CD4-positive, alpha-beta memory T cell (primary cell): ENCODE measurements around the gene TBC1D2B. TPM values are rescaled to one million over a fixed set of nuclear protein-coding genes. Genes with fewer than 3 reads are reported as not detected.

Experiments used
- CTCF ChIA-PET: fragments of 350-600 bp; sonication (Branson Sonifier 250); formaldehyde crosslinking; loops from one replicate; lab custom pipeline; 2021; ENCODE audit warnings: inconsistent platforms; ENCODE audit not compliant: partially characterized antibody; lab: Charles Lee
- POLR2A ChIA-PET: fragments of 350-600 bp; sonication (Branson Sonifier 250); formaldehyde crosslinking; loops from one replicate; lab custom pipeline; 2021; ENCODE audit not compliant: partially characterized antibody; lab: Charles Lee
- DNase-seq, 5 donors: peaks; one replicate each; pipeline versions ENCODE4 v3.0.0 to v3.0.0-alpha.2; 2020 to 2022; ENCODE audit warnings: mixed read lengths in 1 of 5
- H3K27ac ChIP-seq: one replicate; pipeline ENCODE4 v1.7.0; 2013; ENCODE audit warnings: low read depth, low read length
- H3K27me3 ChIP-seq: 2 replicates; pipeline ENCODE4 v1.7.0; 2013; ENCODE audit warnings: mild to moderate bottlenecking, low read length, moderate library complexity; ENCODE audit not compliant: insufficient read depth
- H3K36me3 ChIP-seq: 2 replicates; pipeline ENCODE4 v1.7.0; 2013; ENCODE audit warnings: mild to moderate bottlenecking, low read length, moderate library complexity; ENCODE audit not compliant: insufficient read depth
- H3K4me1 ChIP-seq: 2 replicates; pipeline ENCODE4 v1.7.0; 2013; ENCODE audit warnings: mild to moderate bottlenecking, low read length, moderate library complexity; ENCODE audit not compliant: insufficient read depth
- H3K4me3 ChIP-seq, 2 donors: one replicate each; pipeline ENCODE4 v1.7.0; 2013; ENCODE audit warnings: low read length in 2 of 2, mild to moderate bottlenecking in 1 of 2
- H3K9me3 ChIP-seq, 2 donors: one replicate each; pipeline ENCODE4 v1.7.0; 2013; ENCODE audit warnings: low read length in 2 of 2, control low read depth in 1 of 2; ENCODE audit not compliant: control insufficient read depth in 1 of 2
- H3K27ac Mint-ChIP-seq, 7 donors: one replicate each; pipeline ENCODE4 v1.8.0; 2020 to 2021; ENCODE audit warnings: mixed read lengths in 7 of 7, mild to moderate bottlenecking in 6 of 7, inconsistent platforms in 3 of 7, moderate library complexity in 3 of 7
- H3K27me3 Mint-ChIP-seq, 2 donors: one replicate each; pipeline ENCODE4 v1.8.0; 2020 to 2021; ENCODE audit warnings: mixed read lengths in 2 of 2
- H3K36me3 Mint-ChIP-seq, 2 donors: one replicate each; pipeline ENCODE4 v1.8.0; 2020 to 2021; ENCODE audit warnings: mixed read lengths in 2 of 2, inconsistent platforms in 1 of 2, mild to moderate bottlenecking in 1 of 2
- H3K4me1 Mint-ChIP-seq, 4 donors: one replicate each; pipeline ENCODE4 v1.8.0; 2020 to 2021; ENCODE audit warnings: mixed read lengths in 4 of 4, mild to moderate bottlenecking in 1 of 4
- H3K4me3 Mint-ChIP-seq, 8 donors: one replicate each; pipeline ENCODE4 v1.8.0; 2020 to 2021; ENCODE audit warnings: mixed read lengths in 8 of 8, mild to moderate bottlenecking in 7 of 8, moderate library complexity in 6 of 8, inconsistent platforms in 3 of 8
- H3K9me3 Mint-ChIP-seq, 8 donors: one replicate each; pipeline ENCODE4 v1.8.0; 2020 to 2021; ENCODE audit warnings: mixed read lengths in 8 of 8, mild to moderate bottlenecking in 5 of 8, inconsistent platforms in 3 of 8, moderate library complexity in 1 of 8
- intact Hi-C: fragments of 100-400 bp; cut with micrococcal nuclease; formaldehyde crosslinking; loops from one replicate; pipeline ENCODE4 v1.15.1; 2023
- polyA plus RNA-seq, 2 donors: library from polyadenylated mRNA; unstranded; fragments of 300-500 nt; fragmentation: Illumina TruSeq; gene quantifications; one replicate each; pipeline ENCODE4 v1.2.3, GENCODE V29; 2021
- total RNA-seq, 2 experiments: library from RNA; stranded (reverse); gene quantifications; one replicate each; pipeline ENCODE4 v1.2.3, GENCODE V29; 2021

Gene TBC1D2B
- total and polyA plus RNA-seq, 4 experiments from 2014 or later, result 5.6 to 114 (median 66.8) TPM

DNA sequence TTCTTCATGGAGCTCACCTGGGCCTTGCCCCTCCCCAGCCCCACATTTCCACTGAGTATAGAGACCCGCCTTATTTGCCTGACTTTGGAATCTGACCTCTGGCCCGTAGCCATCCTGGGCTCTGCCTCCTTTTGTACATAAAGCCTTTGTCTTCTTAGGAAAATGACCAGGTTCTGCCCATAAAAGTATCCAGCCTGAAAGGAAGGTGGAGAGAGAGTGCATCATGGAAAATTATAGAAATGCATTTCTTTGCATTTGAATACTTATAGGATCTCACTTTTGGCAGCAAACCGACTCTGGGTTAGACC is 11.2 kb upstream of the TBC1D2B start:
- no peaks in the 10 kb centered on the region for H3K36me3 ChIP-seq
- intact Hi-C loops, result no loop called here
- H3K27ac ChIP-seq, result no peak overlapping the region
- POLR2A ChIA-PET, result interaction anchor here (0.8 kb wide), 1 partner anchor 15 kb away, joined by 4 read pairs; no protein-coding TSS in a partner anchor
- Mint-ChIP-seq H3K27me3 (no peaks in the 10 kb centered on the region), H3K4me1 (no peaks in the 10 kb centered on the region), H3K27ac (no peak overlapping the region), H3K36me3 (no peaks in the 10 kb centered on the region), H3K4me3 (no peak overlapping the region), H3K9me3 (no peaks in the 10 kb centered on the region)
- no peak overlapping the region for H3K4me3 ChIP-seq
- H3K27me3 ChIP-seq, result no peaks in the 10 kb centered on the region
- CTCF ChIA-PET, result interaction anchor here (0.8 kb wide), 1 partner anchor 124 kb away, joined by 3 read pairs; no protein-coding TSS in a partner anchor
- DNase-seq, result no peak
- H3K9me3 ChIP-seq, result no peaks in the 10 kb centered on the region
- H3K4me1 ChIP-seq, result no peaks in the 10 kb centered on the region

DNA sequence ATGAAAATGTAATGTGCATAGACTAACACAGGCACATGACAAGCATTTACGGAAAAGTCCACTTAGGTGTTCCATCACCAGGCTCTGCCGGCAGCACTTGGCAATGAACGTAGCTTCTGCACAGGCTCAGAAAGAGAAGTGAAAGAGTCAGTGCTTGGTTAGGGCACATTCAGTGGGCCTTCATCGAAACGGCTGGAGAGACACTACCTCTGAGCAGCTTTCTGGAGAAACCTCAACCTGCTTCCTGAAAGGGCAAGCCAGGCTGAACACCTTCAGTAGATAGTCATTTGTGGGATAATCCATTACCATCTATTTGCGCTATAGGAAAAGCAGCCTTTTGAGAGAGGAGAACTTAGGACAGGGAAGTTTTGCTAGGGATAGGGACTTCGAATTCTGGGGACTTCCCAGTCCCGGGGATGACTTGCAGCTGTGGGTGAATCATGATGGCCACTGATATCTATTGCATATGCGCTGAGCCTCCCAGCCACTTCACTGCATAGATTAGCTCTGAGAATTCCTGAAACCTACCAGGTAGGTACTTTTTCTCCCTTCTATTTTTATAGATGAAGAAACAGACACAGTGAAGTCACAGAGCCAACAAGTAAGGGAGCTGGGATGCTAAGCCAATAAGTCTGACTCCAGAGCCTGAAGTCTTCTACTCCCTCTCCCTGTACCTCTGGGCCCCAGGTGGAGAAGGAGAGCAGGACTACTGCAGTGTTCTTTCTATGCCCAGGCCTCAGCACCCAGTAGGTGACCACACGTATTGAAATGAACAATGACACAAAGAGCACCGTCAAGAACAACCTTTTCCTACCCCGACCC is 10.7 kb upstream of the TBC1D2B start:
- Mint-ChIP-seq H3K9me3 (no peaks in the 10 kb centered on the region), H3K27ac (no peak overlapping the region), H3K4me3 (no peak overlapping the region), H3K36me3 (no peaks in the 10 kb centered on the region), H3K4me1 (no peaks in the 10 kb centered on the region), H3K27me3 (no peaks in the 10 kb centered on the region)
- H3K9me3 ChIP-seq, result no peaks in the 10 kb centered on the region
- H3K36me3 ChIP-seq, result no peaks in the 10 kb centered on the region
- ChIA-PET POLR2A (interaction anchor here (0.8 kb wide), 1 partner anchor 15 kb away, joined by 4 read pairs; no protein-coding TSS in a partner anchor), CTCF (interaction anchor here (0.8 kb wide), 1 partner anchor 123 kb away, joined by 3 read pairs; no protein-coding TSS in a partner anchor)
- no peaks in the 10 kb centered on the region for H3K4me1 ChIP-seq
- no peak overlapping the region for H3K4me3 ChIP-seq
- no peak for DNase-seq
- no peaks in the 10 kb centered on the region for H3K27me3 ChIP-seq
- intact Hi-C loops, result no loop called here
- H3K27ac ChIP-seq, result no peak overlapping the region

DNA sequence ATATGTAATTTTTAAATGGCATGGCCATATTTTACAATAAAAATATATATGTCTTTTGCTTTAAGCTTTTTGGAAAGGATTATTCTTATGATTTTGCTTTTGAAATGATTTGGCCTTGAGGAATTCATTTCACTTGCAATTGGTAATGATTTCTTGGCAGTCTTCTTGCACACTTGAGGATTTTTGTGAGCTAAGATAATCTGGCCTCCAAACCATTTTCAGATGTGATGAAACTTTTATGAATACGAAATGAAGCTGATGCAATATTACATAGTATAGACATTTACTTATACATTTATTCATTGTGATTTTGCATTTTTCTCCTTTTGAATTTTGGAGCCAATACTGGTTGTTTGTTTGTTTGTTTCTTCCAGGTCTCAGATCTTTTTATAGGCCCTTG is 8.4 kb upstream of the TBC1D2B start:
- no peak overlapping the region for H3K27ac Mint-ChIP-seq
- no peaks in the 10 kb centered on the region for H3K9me3 ChIP-seq
- no peak overlapping the region for H3K4me3 ChIP-seq
- no peak overlapping the region for H3K4me3 Mint-ChIP-seq
- no peaks in the 10 kb centered on the region for H3K36me3 ChIP-seq
- no peaks in the 10 kb centered on the region for H3K9me3 Mint-ChIP-seq
- ChIA-PET POLR2A (no interaction called here), CTCF (interaction anchor here (2.4 kb wide), 1 partner anchor 23 kb away, joined by 13 read pairs; no protein-coding TSS in a partner anchor)
- H3K27me3 ChIP-seq, result no peaks in the 10 kb centered on the region
- no peak for DNase-seq
- no peak overlapping the region for H3K27ac ChIP-seq
- H3K27me3 Mint-ChIP-seq, result no peaks in the 10 kb centered on the region
- H3K4me1 Mint-ChIP-seq, result no peaks in the 10 kb centered on the region
- H3K4me1 ChIP-seq, result no peaks in the 10 kb centered on the region
- H3K36me3 Mint-ChIP-seq, result no peaks in the 10 kb centered on the region
- intact Hi-C loops, result no loop called here

DNA sequence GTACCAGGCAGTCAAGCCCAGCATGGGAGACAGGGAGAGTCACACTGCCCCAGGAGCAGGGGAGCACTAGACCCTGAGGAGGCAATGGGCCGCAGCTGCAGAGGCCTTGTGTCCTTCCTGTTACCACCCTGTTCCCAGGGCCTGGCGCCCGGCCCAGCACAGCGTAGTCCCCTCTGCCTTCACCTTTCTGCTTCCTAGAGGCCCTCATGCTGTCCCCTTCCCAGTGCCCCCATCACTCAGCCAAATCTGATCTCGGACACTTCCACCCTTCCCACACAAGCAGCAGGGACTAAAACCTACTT is 6.9 kb upstream of the TBC1D2B start:
- no peaks in the 10 kb centered on the region for H3K9me3 Mint-ChIP-seq
- CTCF ChIA-PET, result no interaction called here
- no peak overlapping the region for H3K27ac ChIP-seq
- H3K27ac Mint-ChIP-seq, result peak overlapping the region in 1 of 7 donors; percentile 42
- no peaks in the 10 kb centered on the region for H3K27me3 ChIP-seq
- no peak overlapping the region for H3K4me3 ChIP-seq
- no peaks in the 10 kb centered on the region for H3K36me3 ChIP-seq
- DNase-seq, result no peak
- H3K27me3 Mint-ChIP-seq, result no peaks in the 10 kb centered on the region
- intact Hi-C loops, result no loop called here
- H3K4me1 Mint-ChIP-seq, result peaks cover 0 to 5% (median 2%) of the 10 kb centered on the region in 4 donors
- H3K4me3 Mint-ChIP-seq, result no peak overlapping the region
- H3K4me1 ChIP-seq, result no peaks in the 10 kb centered on the region
- no peaks in the 10 kb centered on the region for H3K9me3 ChIP-seq
- no peaks in the 10 kb centered on the region for H3K36me3 Mint-ChIP-seq
- POLR2A ChIA-PET, result interaction anchor here (1.7 kb wide), 1 partner anchor 50 kb away, joined by 5 read pairs; no protein-coding TSS in a partner anchor

DNA sequence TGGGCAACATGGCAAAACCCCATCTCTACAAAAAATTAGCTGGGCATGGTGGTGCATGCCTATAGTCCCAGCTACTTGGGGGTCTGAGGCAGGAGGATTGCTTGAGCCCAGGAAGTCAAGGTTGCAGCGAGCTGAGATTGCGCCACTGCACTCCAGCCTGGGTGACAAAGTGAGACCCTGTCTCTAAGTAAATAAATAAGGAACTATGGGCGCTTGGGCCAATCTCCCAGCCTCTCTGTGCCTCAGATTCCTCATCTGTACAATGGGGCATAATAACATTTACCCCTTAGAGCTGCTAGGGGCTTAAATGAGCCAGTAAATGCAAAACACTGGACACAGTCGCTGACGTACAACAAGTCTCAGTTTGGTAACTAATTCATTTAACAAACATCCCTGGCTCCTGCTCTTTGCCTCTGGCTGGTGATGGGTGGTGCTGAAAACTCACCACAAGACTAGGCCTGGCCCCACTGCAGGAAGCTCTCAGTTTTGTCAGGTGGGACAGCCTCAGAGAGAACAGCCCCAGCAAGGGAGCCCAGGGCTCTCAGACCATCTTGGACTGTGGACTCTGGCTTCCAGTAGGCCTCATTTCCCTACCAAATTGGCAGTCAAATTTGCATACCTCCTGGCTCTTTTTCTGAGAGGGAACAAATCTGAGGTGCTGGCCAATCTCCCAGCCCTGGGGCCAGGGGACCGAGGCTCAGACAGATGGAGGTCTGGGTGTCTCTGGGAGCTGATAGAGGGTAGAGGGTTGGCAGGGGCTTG is 6.4 kb upstream of the TBC1D2B start:
- H3K36me3 ChIP-seq, result no peaks in the 10 kb centered on the region
- H3K4me1 ChIP-seq, result no peaks in the 10 kb centered on the region
- Mint-ChIP-seq H3K4me3 (no peak overlapping the region), H3K4me1 (peaks cover 0 to 10% (median 6%) of the 10 kb centered on the region in 4 donors), H3K36me3 (no peaks in the 10 kb centered on the region), H3K27me3 (no peaks in the 10 kb centered on the region), H3K9me3 (no peaks in the 10 kb centered on the region), H3K27ac (peak overlapping the region in 1 of 7 donors; percentile 42)
- POLR2A ChIA-PET, result interaction anchor here (1.7 kb wide), 1 partner anchor 50 kb away, joined by 5 read pairs; no protein-coding TSS in a partner anchor
- intact Hi-C loops, result no loop called here
- H3K27ac ChIP-seq, result no peak overlapping the region
- H3K27me3 ChIP-seq, result no peaks in the 10 kb centered on the region
- CTCF ChIA-PET, result interaction anchor here (1.0 to 1.1 kb wide), 2 partner anchors 24 to 26 kb away, joined by 3 to 4 read pairs; no protein-coding TSS in a partner anchor
- H3K4me3 ChIP-seq, result no peak overlapping the region
- no peak for DNase-seq
- H3K9me3 ChIP-seq, result no peaks in the 10 kb centered on the region

DNA sequence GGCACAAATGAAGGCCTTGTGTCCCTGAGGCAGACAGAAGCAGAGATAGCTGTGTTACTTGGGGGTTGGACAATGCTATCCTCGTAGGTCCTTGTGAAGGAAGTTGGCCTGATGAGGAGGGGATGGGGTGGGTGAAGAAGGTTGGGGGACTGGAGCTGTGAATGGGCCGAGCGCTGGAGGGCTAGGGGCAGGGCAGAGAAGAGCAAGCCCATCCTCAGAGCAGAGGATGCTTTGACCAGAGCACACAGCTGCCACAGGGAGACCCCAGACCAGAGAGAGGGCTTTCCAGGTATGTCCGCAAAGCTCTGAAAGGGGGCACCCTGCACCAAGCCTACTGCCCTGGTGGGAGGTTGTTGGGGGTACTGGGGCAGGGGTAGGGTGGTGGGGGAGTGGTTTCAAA is 5.7 kb upstream of the TBC1D2B start:
- Histone ChIP-seq H3K4me3 (no peak overlapping the region), H3K4me1 (peaks cover under 1% of the 10 kb centered on the region), H3K27ac (no peak overlapping the region), H3K9me3 (no peaks in the 10 kb centered on the region), H3K36me3 (no peaks in the 10 kb centered on the region), H3K27me3 (no peaks in the 10 kb centered on the region)
- no peak overlapping the region for H3K27ac Mint-ChIP-seq
- POLR2A ChIA-PET, result interaction anchor here (1.7 kb wide), 1 partner anchor 49 kb away, joined by 5 read pairs; no protein-coding TSS in a partner anchor
- H3K4me1 Mint-ChIP-seq, result peaks cover under 1 to 13% (median 8%) of the 10 kb centered on the region in 4 donors
- H3K27me3 Mint-ChIP-seq, result no peaks in the 10 kb centered on the region
- no peak for DNase-seq
- intact Hi-C loops, result no loop called here
- H3K4me3 Mint-ChIP-seq, result no peak overlapping the region
- CTCF ChIA-PET, result interaction anchor here (1.0 to 1.4 kb wide), 3 partner anchors 25 to 84 kb away, joined by 3 to 4 read pairs (median 3); no protein-coding TSS in a partner anchor
- H3K9me3 Mint-ChIP-seq, result no peaks in the 10 kb centered on the region
- no peaks in the 10 kb centered on the region for H3K36me3 Mint-ChIP-seq

DNA sequence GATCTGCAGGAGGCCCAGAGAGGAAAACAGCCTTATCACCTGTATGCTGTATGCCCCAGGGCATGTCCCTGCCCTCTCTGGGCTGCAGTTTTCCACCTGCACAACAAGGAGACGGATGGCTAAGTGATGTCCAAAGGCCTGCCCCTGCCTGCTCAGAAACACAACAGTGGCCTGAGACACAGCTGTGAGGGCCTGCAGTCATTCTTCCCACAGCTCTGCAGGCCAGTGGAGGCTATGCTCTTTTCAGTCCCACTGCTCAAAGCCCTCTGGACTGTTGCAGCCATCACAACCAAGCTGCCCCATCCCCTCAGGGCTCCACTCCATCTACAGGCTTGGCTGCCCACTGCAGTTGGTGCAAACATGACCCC is 5.2 kb upstream of the TBC1D2B start:
- no peak overlapping the region for H3K27ac Mint-ChIP-seq
- intact Hi-C loops, result no loop called here
- DNase-seq, result no peak

More for the DNA sequence above, 5.2 kb upstream of the TBC1D2B start:
- H3K27ac ChIP-seq, result no peak overlapping the region
- Mint-ChIP-seq H3K4me1 (peaks cover 5 to 18% (median 12%) of the 10 kb centered on the region in 4 donors), H3K4me3 (no peak overlapping the region), H3K36me3 (peaks cover 0 to 2% of the 10 kb centered on the region in 2 donors), H3K27me3 (no peaks in the 10 kb centered on the region), H3K9me3 (no peaks in the 10 kb centered on the region)
- no peaks in the 10 kb centered on the region for H3K27me3 ChIP-seq
- ChIA-PET CTCF (interaction anchor here (1.0 to 1.4 kb wide), 3 partner anchors 25 to 83 kb away, joined by 3 to 4 read pairs (median 3); no protein-coding TSS in a partner anchor), POLR2A (interaction anchor here (1.7 to 2.1 kb wide), 2 partner anchors 14 to 49 kb away, joined by 4 to 5 read pairs; no protein-coding TSS in a partner anchor)
- H3K9me3 ChIP-seq, result no peaks in the 10 kb centered on the region
- peaks cover 5% of the 10 kb centered on the region for H3K4me1 ChIP-seq
- no peak overlapping the region for H3K4me3 ChIP-seq
- no peaks in the 10 kb centered on the region for H3K36me3 ChIP-seq
